Esophagus muscularis mucosa (tissue), 4 donors: ENCODE data around the gene APLF.
A peak's percentile ranks its signal among the peaks of the same experiment; 100 is the strongest.

Experiments
- CTCF ChIP-seq, 3 experiments: fragments of 200-600 bp in 2 of 3; fragments of 450-650 bp in 1 of 3; sonication (generic) in 2 of 3; IDR thresholded peaks; one replicate each; pipeline ENCODE4 v1.5.1; 2017 to 2019; ENCODE audit warnings: antibody characterized with exemption in 3 of 3, mild to moderate bottlenecking in 2 of 3, moderate library complexity in 1 of 3
- EP300 ChIP-seq: sonication (generic); formaldehyde crosslinking; IDR thresholded peaks from one replicate; pipeline ENCODE4 v1.6.1; 2017; ENCODE audit warnings: antibody characterized with exemption
- POLR2A ChIP-seq: fragments of 450-650 bp; IDR thresholded peaks from one replicate; pipeline ENCODE4 v1.6.1; 2017; ENCODE audit warnings: antibody characterized with exemption, moderate library complexity, mild to moderate bottlenecking, low read depth
- POLR2AphosphoS5 ChIP-seq, 2 donors: sonication (generic); formaldehyde crosslinking; IDR thresholded peaks; one replicate each; pipeline ENCODE4 v1.6.1; 2017; ENCODE audit warnings: antibody characterized with exemption in 2 of 2

- TF ChIP-seq POLR2A (no peak), POLR2AphosphoS5 (IDR thresholded peaks at IDR 0.05) (no peak), CTCF (IDR thresholded peaks at IDR 0.05) (peak; percentile 33 to 54 (median 50)), EP300 (no peak)
Measured at GRCh38 chr2:68487773-68488355, 20.5 kb downstream of the APLF start.
